A549 (cell line): ENCODE measurements around the gene LMO2.

Experiments used
- CEBPB ChIP-seq, 2 experiments: fragments of >200 bp in 1 of 2; sonication (Bioruptor Twin) in 1 of 2; formaldehyde crosslinking in 1 of 2; IDR thresholded peaks; 2 replicates each; pipeline ENCODE4 v1.6.1; 2012 to 2016
- CTCF ChIP-seq: fragments of >200 bp; sonication (Bioruptor Twin); formaldehyde crosslinking; IDR thresholded peaks from 3 replicates; pipeline ENCODE4 v1.5.1; 2016
- ESRRA ChIP-seq: fragments of 150-350 bp; IDR thresholded peaks from 2 replicates; pipeline ENCODE4 v1.6.1; 2014; ENCODE audit warnings: mild to moderate bottlenecking, low read length, borderline replicate concordance
- JUN ChIP-seq, 2 experiments: fragments of >200 bp; sonication (Bioruptor Twin); formaldehyde crosslinking; IDR thresholded peaks; 2 replicates in 1 of 2; 3 replicates in 1 of 2; pipeline ENCODE4 v1.6.1; 2016 to 2017
- MAX ChIP-seq: IDR thresholded peaks from 2 replicates; pipeline ENCODE4 v1.6.1; 2012
- PHF8 ChIP-seq: fragments of 200-600 bp; sonication (generic); IDR thresholded peaks from 2 replicates; pipeline ENCODE4 v1.6.1; 2016; ENCODE audit warnings: low read depth, mild to moderate bottlenecking, antibody characterized with exemption, moderate library complexity, borderline replicate concordance
- POLR2A ChIP-seq: IDR thresholded peaks from 2 replicates; pipeline ENCODE4 v1.6.1; 2012; ENCODE audit warnings: mild to moderate bottlenecking, low read length
- POLR2AphosphoS2 ChIP-seq: conservative IDR thresholded peaks from 2 replicates; pipeline ENCODE4 v1.6.1; 2012; ENCODE audit warnings: low read length, improper control_type of control experiment, inconsistent platforms
- RAD21 ChIP-seq, 2 experiments: fragments of >200 bp in 1 of 2; sonication (Bioruptor Twin) in 1 of 2; formaldehyde crosslinking in 1 of 2; IDR thresholded peaks in 1 of 2; conservative IDR thresholded peaks in 1 of 2; 2 replicates in 1 of 2; 3 replicates in 1 of 2; pipeline ENCODE4 v1.6.1; 2012 to 2018; ENCODE audit warnings: inconsistent platforms in 1 of 2
- RFX5 ChIP-seq: fragments of 450-650 bp; IDR thresholded peaks from 2 replicates; pipeline ENCODE4 v1.7.1; 2014; ENCODE audit warnings: antibody characterized with exemption, mild to moderate bottlenecking, moderate library complexity
- SMC3 ChIP-seq: fragments of >200 bp; sonication (Bioruptor Twin); formaldehyde crosslinking; IDR thresholded peaks from 3 replicates; pipeline ENCODE4 v1.6.1; 2018; ENCODE audit warnings: inconsistent platforms
- TP53 ChIP-seq: fragments of 250-450 bp; sonication (Bioruptor Pico); IDR thresholded peaks from 2 replicates; pipeline ENCODE4 v1.5.0; 2021; ENCODE audit warnings: mild to moderate bottlenecking, moderate library complexity
- ZFP36 ChIP-seq: fragments of 450-650 bp; IDR thresholded peaks from 2 replicates; pipeline ENCODE4 v1.6.1; 2014; ENCODE audit warnings: borderline replicate concordance; ENCODE audit not compliant: partially characterized antibody

- TF ChIP-seq POLR2A (no peak), CTCF (no peak), RAD21 (conservative IDR thresholded peaks at IDR 0.05 in 1 of 2, IDR thresholded peaks at IDR 0.05 in 1 of 2) (no peak), CEBPB (IDR thresholded peaks at IDR 0.05) (no peak), PHF8 (no peak), POLR2AphosphoS2 (no peak), TP53 (CRISPR knock-in tag) (no peak), RFX5 (no peak), JUN (IDR thresholded peaks at IDR 0.05) (no peak), ESRRA (no peak), MAX (no peak), SMC3 (no peak), ZFP36 (no peak)
Measured at GRCh38 chr11:33819278-33820035, 72.4 kb downstream of the LMO2 start.
